Right cardiac atrium (tissue), 5 donors: ENCODE results near the gene CAPN14. TPM values are rescaled to one million over a fixed set of nuclear protein-coding genes. Genes with fewer than 3 reads are reported as not detected.
A peak's percentile ranks its signal among the peaks of the same experiment; 100 is the strongest.

ENCODE experiments used
- ATAC-seq, 2 donors: fragments of 200-7000 bp; cut with Tn5 transposase; one replicate each; pipeline versions ENCODE4 v1.8.0 to v1.9.1; 2020; ENCODE audit warnings: moderate library complexity in 2 of 2, mild to moderate bottlenecking in 1 of 2
- DNase-seq, 3 donors: peaks; one replicate each; pipeline ENCODE4 v3.0.0-alpha.2; 2020
- H3K27ac ChIP-seq: one replicate; pipeline ENCODE4 v1.5.1; 2013; ENCODE audit warnings: mild to moderate bottlenecking, low read length, control low read depth, moderate library complexity
- H3K27me3 ChIP-seq: one replicate; pipeline ENCODE4 v1.6.1; 2013; ENCODE audit not compliant: control insufficient read depth, insufficient read depth
- H3K4me1 ChIP-seq: one replicate; pipeline ENCODE4 v1.6.1; 2013; ENCODE audit warnings: low read length; ENCODE audit not compliant: control insufficient read depth, insufficient read depth
- H3K4me3 ChIP-seq: one replicate; pipeline ENCODE4 v1.5.1; 2013; ENCODE audit warnings: low read length, control low read depth
- H3K9me3 ChIP-seq: one replicate; pipeline ENCODE4 v1.6.1; 2013; ENCODE audit warnings: low read length; ENCODE audit not compliant: control insufficient read depth
- WGBS: extraction: QIAGEN DNeasy Blood & Tissue Kit; methylation state at CpG from one replicate; pipeline ENCODE4 v1.1.7; 2013; 5-methylcytosine and 5-hydroxymethylcytosine counted together
- intact Hi-C, 4 donors: fragments of 100-400 bp; cut with DNase I; formaldehyde crosslinking; loops; one replicate each; pipeline versions ENCODE4 v1.11.0 to v1.14.0; 2022 to 2023
- polyA plus RNA-seq: library from polyadenylated mRNA; stranded (reverse); fragments of 200-250 nt; gene quantifications from one replicate; pipeline ENCODE4 v1.2.3, GENCODE V29; 2013
- total RNA-seq, 4 donors: library from RNA; stranded (reverse); fragmentation: NEBNext Ultra II Directional; extraction: Animal tissue kit (Norgen Biotek cat#: 25700); gene quantifications; one replicate each; pipeline ENCODE4 v1.2.1, GENCODE V29; 2021
- donor health status: healthy with polysubstance abuse.
- donor health status: DM: no; HTN: yes; CAD: no.
- donor health status: DM: no; HTN: no; CAD: no.
- donor health status: DM: no; HTN: yes; CAD: no; lungs with severe emphysema.
- donor health status: DM: yes; HTN: yes; CAD: no.

The CAPN14 gene
- total and polyA plus RNA-seq, 5 donors: 0.07 to 0.18 (median 0.09) TPM

- no peak for DNase-seq
- H3K27ac ChIP-seq: no peak overlapping the region
- intact Hi-C loops: no loop called here
Measured at GRCh38 chr2:31205613-31206012, 11.7 kb downstream of the CAPN14 start.

DNA sequence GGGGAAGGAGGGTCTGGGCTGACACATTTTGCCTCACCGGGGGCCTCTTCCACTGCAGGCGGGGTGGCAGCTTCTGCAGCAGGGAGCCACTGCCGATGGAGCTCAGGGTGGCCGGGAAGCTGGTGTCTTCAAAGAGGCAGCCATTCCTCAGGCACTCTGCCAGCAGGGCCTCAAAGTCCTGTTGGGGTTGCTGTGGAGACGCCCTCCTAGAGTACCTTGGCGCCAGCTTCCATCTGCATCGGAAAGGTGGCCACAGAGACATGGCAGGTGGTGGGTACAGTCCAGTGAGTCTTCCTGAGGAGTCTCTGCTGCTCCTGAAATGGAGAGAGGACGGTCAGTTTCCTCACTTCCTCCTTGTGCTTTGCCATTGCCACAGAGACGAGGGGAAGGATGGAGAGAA lies 12.1 kb downstream of the CAPN14 start:
- no peaks in the 10 kb centered on the region for H3K27me3 ChIP-seq
- 82% methylated on average over 9 of the region's 9 CpGs for WGBS
- intact Hi-C loops: no loop called here
- H3K4me1 ChIP-seq: no peaks in the 10 kb centered on the region
- no peaks in the 10 kb centered on the region for H3K9me3 ChIP-seq
- no peak overlapping the region for H3K27ac ChIP-seq
- DNase-seq (no peak), ATAC-seq (no peak)
- H3K4me3 ChIP-seq: no peak overlapping the region

More at GRCh38 chr2:31205613-31206012, 11.7 kb downstream of the CAPN14 start:
- Histone ChIP-seq H3K4me3 (no peak overlapping the region), H3K9me3 (no peaks in the 10 kb centered on the region), H3K27me3 (no peaks in the 10 kb centered on the region), H3K4me1 (no peaks in the 10 kb centered on the region)
- ATAC-seq: no peak
- 86% methylated on average over 3 of the region's 3 CpGs for WGBS

DNA sequence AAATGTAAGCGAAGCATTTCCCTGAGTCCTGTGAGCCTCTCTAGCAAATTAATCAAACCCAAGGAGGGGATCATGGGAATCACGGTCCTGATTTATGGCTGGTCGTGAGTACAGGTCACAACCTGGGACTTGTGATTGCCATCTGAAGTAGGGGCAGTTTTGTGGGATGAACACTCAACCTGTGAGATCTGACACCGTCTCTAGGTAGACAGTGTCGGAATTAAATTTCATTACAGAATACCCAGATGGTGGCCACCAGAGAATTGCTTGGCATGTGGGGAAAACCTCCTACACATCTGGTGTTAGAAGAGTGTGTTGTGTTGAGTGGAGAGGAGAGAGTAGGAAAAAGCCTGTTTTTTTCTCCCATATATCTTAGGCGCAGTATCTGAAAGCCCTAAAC lies 12.5 kb downstream of the CAPN14 start:
- no peak overlapping the region for H3K4me3 ChIP-seq
- H3K4me1 ChIP-seq: no peaks in the 10 kb centered on the region
- no peaks in the 10 kb centered on the region for H3K27me3 ChIP-seq
- H3K9me3 ChIP-seq: no peaks in the 10 kb centered on the region
- 86% methylated on average over 6 of the region's 6 CpGs for WGBS
- DNase-seq (no peak), ATAC-seq (no peak)
- no peak overlapping the region for H3K27ac ChIP-seq
- intact Hi-C loops: no loop called here

- intact Hi-C loops: no loop called here
- ATAC-seq: no peak
Measured at GRCh38 chr2:31203916-31204315, 13.4 kb downstream of the CAPN14 start.

DNA sequence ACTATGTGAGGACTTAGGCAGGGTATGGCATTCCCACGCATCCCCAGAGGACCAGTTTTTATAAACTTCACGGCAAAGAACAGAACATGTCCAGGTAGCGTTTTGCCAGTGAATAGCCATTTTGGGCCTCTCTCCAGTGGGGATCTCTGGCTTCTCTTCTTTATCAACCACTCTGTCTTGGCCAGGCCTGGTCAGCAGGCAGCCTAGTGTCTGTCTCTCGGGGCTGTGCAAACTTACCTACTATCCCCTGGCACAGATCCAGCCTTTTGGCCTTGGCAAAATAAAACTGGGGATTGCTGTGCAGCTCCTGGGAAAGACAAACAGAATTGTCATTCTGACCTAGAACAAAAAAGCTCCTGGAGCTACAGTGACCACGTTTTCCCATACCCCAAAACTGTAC lies 14.5 kb downstream of the CAPN14 start:
- intact Hi-C loops: no loop called here
- ATAC-seq: no peak

More at GRCh38 chr2:31203916-31204315, 13.4 kb downstream of the CAPN14 start:
- Histone ChIP-seq H3K4me3 (no peak overlapping the region), H3K27ac (no peak overlapping the region), H3K9me3 (no peaks in the 10 kb centered on the region), H3K4me1 (no peaks in the 10 kb centered on the region), H3K27me3 (no peaks in the 10 kb centered on the region)
- no peak for DNase-seq

DNA sequence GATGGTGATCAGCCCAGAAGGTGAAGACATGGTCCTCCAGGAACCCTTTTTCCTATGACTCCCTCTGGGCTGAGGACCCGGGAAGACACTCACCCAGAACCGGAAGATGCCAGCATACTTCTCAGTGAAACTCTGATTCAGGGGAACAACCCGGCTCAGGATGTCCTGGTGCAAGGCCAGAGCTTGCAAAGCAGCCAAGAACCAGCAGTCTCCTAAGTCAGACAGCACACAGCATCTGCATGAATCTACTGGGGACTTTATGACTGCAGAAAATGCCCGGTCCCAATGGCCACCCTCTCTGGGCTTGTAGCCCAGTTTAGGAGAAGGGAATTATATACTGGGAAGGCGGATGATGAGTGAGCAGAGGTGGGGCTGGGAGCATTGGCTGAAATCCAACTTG lies 15.3 kb downstream of the CAPN14 start:
- ATAC-seq (no peak), DNase-seq (no peak)
- intact Hi-C loops: no loop called here
- Histone ChIP-seq H3K4me3 (no peak overlapping the region), H3K4me1 (no peaks in the 10 kb centered on the region), H3K27me3 (no peaks in the 10 kb centered on the region), H3K9me3 (no peaks in the 10 kb centered on the region), H3K27ac (no peak overlapping the region)
- WGBS: 61% methylated on average over 5 of the region's 5 CpGs

More for the DNA sequence above, 14.5 kb downstream of the CAPN14 start:
- no peak overlapping the region for H3K4me3 ChIP-seq
- DNase-seq: no peak
- H3K27me3 ChIP-seq: no peaks in the 10 kb centered on the region
- no peaks in the 10 kb centered on the region for H3K9me3 ChIP-seq
- no peak overlapping the region for H3K27ac ChIP-seq
- H3K4me1 ChIP-seq: no peaks in the 10 kb centered on the region
- WGBS: 82% methylated on average over 5 of the region's 5 CpGs

GRCh38 chr2:31200972-31201371 lies 16.3 kb downstream of the CAPN14 start:
- Histone ChIP-seq H3K4me1 (no peaks in the 10 kb centered on the region), H3K27ac (no peak overlapping the region), H3K27me3 (no peaks in the 10 kb centered on the region), H3K9me3 (no peaks in the 10 kb centered on the region), H3K4me3 (no peak overlapping the region)
- no peak for DNase-seq
- intact Hi-C loops: no loop called here
- 84% methylated on average over 9 of the region's 9 CpGs for WGBS
- no peak for ATAC-seq

- H3K4me3 ChIP-seq: no peak overlapping the region
- H3K27ac ChIP-seq: no peak overlapping the region
- DNase-seq (no peak), ATAC-seq (peak in 1 of 2 donors; percentile 11)
- no peaks in the 10 kb centered on the region for H3K9me3 ChIP-seq
- no peaks in the 10 kb centered on the region for H3K27me3 ChIP-seq
- H3K4me1 ChIP-seq: no peaks in the 10 kb centered on the region
- intact Hi-C loops: no loop called here
- 97% methylated on average over 4 of the region's 4 CpGs for WGBS
Measured at GRCh38 chr2:31199206-31199605, 18.1 kb downstream of the CAPN14 start.

- H3K9me3 ChIP-seq: no peaks in the 10 kb centered on the region
- no peak overlapping the region for H3K4me3 ChIP-seq
- no peaks in the 10 kb centered on the region for H3K4me1 ChIP-seq
- WGBS: 93% methylated on average over 2 of the region's 2 CpGs
- no peak overlapping the region for H3K27ac ChIP-seq
- intact Hi-C loops: no loop called here
- DNase-seq (no peak), ATAC-seq (no peak)
- H3K27me3 ChIP-seq: no peaks in the 10 kb centered on the region
Measured at GRCh38 chr2:31197669-31198068, 19.6 kb downstream of the CAPN14 start.

GRCh38 chr2:31197166-31197565 lies 20.1 kb downstream of the CAPN14 start:
- ATAC-seq (no peak), DNase-seq (no peak)
- intact Hi-C loops: no loop called here
- Histone ChIP-seq H3K4me3 (no peak overlapping the region), H3K27me3 (no peaks in the 10 kb centered on the region), H3K4me1 (no peaks in the 10 kb centered on the region), H3K9me3 (no peaks in the 10 kb centered on the region), H3K27ac (no peak overlapping the region)
- 92% methylated on average over 4 of the region's 4 CpGs for WGBS

DNA sequence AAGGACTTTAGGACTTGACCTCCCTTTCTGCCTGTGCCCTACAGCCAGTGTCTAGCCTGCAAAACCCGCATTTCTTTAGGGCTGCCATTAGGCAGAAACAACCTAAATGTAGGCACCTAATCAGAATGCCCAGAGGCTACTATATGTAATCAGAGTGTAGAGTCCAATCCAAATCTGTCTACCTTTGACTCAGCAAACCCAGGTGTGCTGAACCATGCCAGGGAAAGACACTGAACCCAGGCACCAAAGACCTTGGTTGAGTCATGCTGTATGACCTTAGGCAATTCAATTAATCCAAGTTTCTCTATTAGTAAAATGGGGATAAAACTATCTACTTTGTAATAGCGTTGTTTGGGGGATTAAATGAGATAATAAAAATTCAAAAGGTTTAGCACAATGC lies 20.7 kb downstream of the CAPN14 start:
- intact Hi-C loops: no loop called here
- Histone ChIP-seq H3K9me3 (no peaks in the 10 kb centered on the region), H3K4me3 (no peak overlapping the region), H3K27me3 (no peaks in the 10 kb centered on the region), H3K27ac (no peak overlapping the region), H3K4me1 (no peaks in the 10 kb centered on the region)
- DNase-seq (no peak), ATAC-seq (no peak)
- WGBS: 96% methylated on average over 2 of the region's 2 CpGs

DNA sequence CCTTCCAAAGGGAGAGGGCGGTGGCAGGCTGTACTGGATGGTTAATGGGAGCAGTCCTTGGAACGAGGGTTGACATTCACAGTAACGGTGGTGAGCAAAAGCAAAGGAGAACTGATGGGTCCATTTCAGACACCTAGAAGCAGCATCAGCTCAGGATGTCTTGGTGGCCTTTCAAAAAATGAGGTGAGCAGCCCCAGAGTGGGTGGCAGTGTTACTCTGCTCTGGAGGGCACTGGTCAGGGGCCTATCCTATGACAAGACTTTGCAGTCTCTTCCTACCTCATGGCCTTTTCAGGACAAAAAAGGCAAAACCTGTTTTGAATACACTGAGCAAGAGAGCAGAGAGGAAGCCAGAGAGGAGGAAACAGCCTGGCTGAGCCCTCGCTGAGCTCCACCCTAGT lies 23.5 kb downstream of the CAPN14 start:
- DNase-seq (no peak), ATAC-seq (no peak)
- intact Hi-C loops: no loop called here
- 89% methylated on average over 4 of the region's 4 CpGs for WGBS
- Histone ChIP-seq H3K27ac (no peak overlapping the region), H3K4me3 (no peak overlapping the region), H3K9me3 (no peaks in the 10 kb centered on the region), H3K4me1 (no peaks in the 10 kb centered on the region), H3K27me3 (no peaks in the 10 kb centered on the region)
